A549 treated with AZD9567 at 1 μM for 4 hours (cell line): Measurements from ENCODE around the gene EPHB3. TPM values are rescaled to one million over a fixed set of nuclear protein-coding genes. Genes with fewer than 3 reads are reported as not detected.

Source experiments
- total RNA-seq: library from RNA; stranded (reverse); fragments of 200-300 nt; extraction: Qiagen RNA extraction; gene quantifications from 5 replicates; pipeline ENCODE4 v1.2.3, GENCODE V29; 2022; ENCODE audit not compliant: insufficient read depth

The EPHB3 gene
- 0.28 to 0.80 TPM (median 0.58 TPM) in 5 replicates for total RNA-seq

GRCh38 chr3:184561061-184561912 lies at the start of gene EPHB3:
EPHB3 (plus strand) TSS chr3:184561785; CDS start chr3:184562236, 451 bp downstream.

Other genes starting within 250 kb of the EPHB3 start
- 234 to 275 TPM (median 244 TPM) in 5 replicates for gene EIF4G1, start 247.2 kb upstream of the EPHB3 start, total RNA-seq
- 11.0 to 12.3 TPM (median 11.8 TPM) in 5 replicates for gene FAM131A, start 224.2 kb upstream of the EPHB3 start, total RNA-seq
- 2.6 to 7.0 TPM (median 6.4 TPM) in 5 replicates for gene CLCN2, start 200.2 kb upstream of the EPHB3 start, total RNA-seq
- gene POLR2H, start 200.1 kb upstream of the EPHB3 start, total RNA-seq: 75.8 to 84.8 TPM (median 81.8 TPM) in 5 replicates
- 0.06 TPM in 1 of 5 replicates, not detected in the others for gene THPO, start 183.6 kb upstream of the EPHB3 start, total RNA-seq
- gene CHRD, start 181.7 kb upstream of the EPHB3 start, total RNA-seq: 0.15 to 0.35 TPM (median 0.25 TPM) in 4 of 5 replicates, not detected in the other
- gene MAGEF1, start 150.3 kb downstream of the EPHB3 start, total RNA-seq: 22.6 to 27.6 TPM (median 27.0 TPM) in 5 replicates